SK-N-SH treated with all-trans-retinoic acid at 6 μM for 48 hours (cell line): ENCODE results near the gene SHANK1.
A peak's percentile ranks its signal among the peaks of the same experiment; 100 is the strongest.
"Not testable (repeated sequence)": the region's sequence is repeated elsewhere in the genome, so short reads cannot be mapped to it uniquely, and the experiment has no call there.

ENCODE experiments used
- ATAC-seq: fragments of 200-7000 bp; cut with Tn5 transposase; 3 replicates; pipeline ENCODE4 v1.9.1; 2020; ENCODE audit warnings: mild to moderate bottlenecking, moderate library complexity
- ARNTL ChIP-seq: fragments of 450-650 bp; formaldehyde crosslinking; IDR thresholded peaks from 2 replicates; pipeline ENCODE4 v1.5.0; 2020; ENCODE audit warnings: low read depth, mild to moderate bottlenecking, moderate library complexity, borderline replicate concordance
- BACH2 ChIP-seq: fragments of 250-450 bp; sonication (Bioruptor Pico); IDR thresholded peaks from 2 replicates; pipeline ENCODE4 v1.9.0; 2021; ENCODE audit warnings: mild to moderate bottlenecking, borderline replicate concordance
- ESRRG ChIP-seq: fragments of 250-450 bp; sonication (Bioruptor Pico); IDR thresholded peaks from 2 replicates; pipeline ENCODE4 v1.6.1; 2021; ENCODE audit warnings: mild to moderate bottlenecking
- GLIS3 ChIP-seq: fragments of 250-450 bp; sonication (Bioruptor Pico); IDR thresholded peaks from 2 replicates; pipeline ENCODE4 v1.5.0; 2020; ENCODE audit warnings: mild to moderate bottlenecking, moderate library complexity
- ISL1 ChIP-seq: fragments of 250-450 bp; sonication (Bioruptor Pico); IDR thresholded peaks from 2 replicates; pipeline ENCODE4 v2.1.2; 2022; ENCODE audit warnings: mild to moderate bottlenecking, moderate library complexity
- OSR1 ChIP-seq: fragments of 250-450 bp; sonication (Bioruptor Pico); IDR thresholded peaks from 2 replicates; pipeline ENCODE4 v1.8.0; 2022; ENCODE audit warnings: moderate library complexity, mild to moderate bottlenecking, inconsistent platforms
- PPARA ChIP-seq: fragments of 250-450 bp; sonication (Bioruptor Pico); IDR thresholded peaks from 2 replicates; pipeline ENCODE4 v1.5.0; 2020; ENCODE audit warnings: mild to moderate bottlenecking, borderline replicate concordance
- SNAI2 ChIP-seq: fragments of 250-450 bp; sonication (Bioruptor Pico); IDR thresholded peaks from 2 replicates; pipeline ENCODE4 v1.5.0; 2020; ENCODE audit warnings: mild to moderate bottlenecking, moderate library complexity
- TCF4 ChIP-seq: fragments of 250-450 bp; sonication (Bioruptor Pico); IDR thresholded peaks from 2 replicates; pipeline ENCODE4 v1.8.0; 2021; ENCODE audit warnings: mild to moderate bottlenecking, moderate library complexity, borderline replicate concordance
- TOX ChIP-seq: fragments of 250-450 bp; sonication (Bioruptor Pico); IDR thresholded peaks from 2 replicates; pipeline ENCODE4 v1.8.0; 2021; ENCODE audit warnings: mild to moderate bottlenecking, moderate library complexity, borderline replicate concordance
- ZC3H10 ChIP-seq: fragments of 250-450 bp; sonication (Bioruptor Pico); IDR thresholded peaks from 2 replicates; pipeline ENCODE4 v1.5.1; 2021; ENCODE audit warnings: mild to moderate bottlenecking, moderate library complexity
- ZFP3 ChIP-seq: fragments of 250-450 bp; sonication (Bioruptor Pico); IDR thresholded peaks from 2 replicates; pipeline ENCODE4 v1.5.0; 2020; ENCODE audit warnings: mild to moderate bottlenecking, moderate library complexity
- ZFP30 ChIP-seq: fragments of 450-650 bp; formaldehyde crosslinking; IDR thresholded peaks from 2 replicates; pipeline ENCODE4 v1.5.0; 2022; ENCODE audit warnings: mild to moderate bottlenecking, moderate library complexity
- ZNF565 ChIP-seq: fragments of 450-650 bp; formaldehyde crosslinking; conservative IDR thresholded peaks from 2 replicates; pipeline ENCODE4 v1.5.0; 2020; ENCODE audit warnings: low read depth, mild to moderate bottlenecking, moderate library complexity
- ZNF70 ChIP-seq: fragments of 450-650 bp; formaldehyde crosslinking; IDR thresholded peaks from 2 replicates; pipeline ENCODE4 v1.5.0; 2020; ENCODE audit warnings: mild to moderate bottlenecking, moderate library complexity
- ZNF8 ChIP-seq: fragments of 450-650 bp; formaldehyde crosslinking; IDR thresholded peaks from 2 replicates; pipeline ENCODE4 v1.5.0; 2020; ENCODE audit warnings: mild to moderate bottlenecking, moderate library complexity
- TF ChIP-seq, protein P1 (sequence below): fragments of 250-450 bp; sonication (Bioruptor Pico); IDR thresholded peaks from 2 replicates; pipeline ENCODE4 v1.8.0; 2021; ENCODE audit warnings: low read depth, mild to moderate bottlenecking, moderate library complexity, borderline replicate concordance
- TF ChIP-seq, protein P2 (sequence below): fragments of 250-450 bp; sonication (Bioruptor Pico); IDR thresholded peaks from 2 replicates; pipeline ENCODE4 v1.5.1; 2021; ENCODE audit warnings: mild to moderate bottlenecking, moderate library complexity
- TF ChIP-seq, protein P3 (sequence below): fragments of 250-450 bp; sonication (Bioruptor Pico); IDR thresholded peaks from 2 replicates; pipeline ENCODE4 v1.5.1; 2020; ENCODE audit warnings: low read depth, mild to moderate bottlenecking, moderate library complexity

Gene SHANK1

DNA sequence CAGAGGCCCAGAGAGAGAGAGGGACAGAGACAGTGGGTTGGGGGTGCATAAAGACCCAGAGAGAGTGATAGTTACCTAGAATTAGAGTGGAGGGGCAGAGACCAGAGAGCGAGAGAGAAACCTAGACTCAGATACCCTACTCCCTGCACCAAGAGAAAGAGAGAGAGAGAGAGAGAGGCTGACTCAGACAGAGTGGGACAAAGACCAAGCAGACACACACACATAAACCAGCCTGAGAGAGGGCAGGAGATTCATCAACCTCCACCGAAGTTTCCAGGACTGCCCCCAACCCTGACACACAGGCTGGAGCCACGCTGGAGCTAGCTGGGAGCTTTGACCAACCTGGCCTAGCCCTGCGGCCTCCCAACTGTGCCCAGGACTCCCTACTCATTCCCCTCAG is 92.8 kb downstream of the SHANK1 start (continued):
- TF ChIP-seq, protein P1, sequence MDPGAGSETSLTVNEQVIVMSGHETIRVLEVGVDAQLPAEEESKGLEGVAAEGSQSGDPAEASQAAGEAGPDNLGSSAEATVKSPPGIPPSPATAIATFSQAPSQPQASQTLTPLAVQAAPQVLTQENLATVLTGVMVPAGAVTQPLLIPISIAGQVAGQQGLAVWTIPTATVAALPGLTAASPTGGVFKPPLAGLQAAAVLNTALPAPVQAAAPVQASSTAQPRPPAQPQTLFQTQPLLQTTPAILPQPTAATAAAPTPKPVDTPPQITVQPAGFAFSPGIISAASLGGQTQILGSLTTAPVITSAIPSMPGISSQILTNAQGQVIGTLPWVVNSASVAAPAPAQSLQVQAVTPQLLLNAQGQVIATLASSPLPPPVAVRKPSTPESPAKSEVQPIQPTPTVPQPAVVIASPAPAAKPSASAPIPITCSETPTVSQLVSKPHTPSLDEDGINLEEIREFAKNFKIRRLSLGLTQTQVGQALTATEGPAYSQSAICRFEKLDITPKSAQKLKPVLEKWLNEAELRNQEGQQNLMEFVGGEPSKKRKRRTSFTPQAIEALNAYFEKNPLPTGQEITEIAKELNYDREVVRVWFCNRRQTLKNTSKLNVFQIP (CRISPR knock-in tag): no peak
- TF ChIP-seq BACH2 (CRISPR knock-in tag) (no peak), ARNTL (CRISPR knock-in tag) (no peak), TCF4 (no peak), ZFP3 (CRISPR knock-in tag) (no peak)
- TF ChIP-seq, all 23 proteins: peak for 0

DNA sequence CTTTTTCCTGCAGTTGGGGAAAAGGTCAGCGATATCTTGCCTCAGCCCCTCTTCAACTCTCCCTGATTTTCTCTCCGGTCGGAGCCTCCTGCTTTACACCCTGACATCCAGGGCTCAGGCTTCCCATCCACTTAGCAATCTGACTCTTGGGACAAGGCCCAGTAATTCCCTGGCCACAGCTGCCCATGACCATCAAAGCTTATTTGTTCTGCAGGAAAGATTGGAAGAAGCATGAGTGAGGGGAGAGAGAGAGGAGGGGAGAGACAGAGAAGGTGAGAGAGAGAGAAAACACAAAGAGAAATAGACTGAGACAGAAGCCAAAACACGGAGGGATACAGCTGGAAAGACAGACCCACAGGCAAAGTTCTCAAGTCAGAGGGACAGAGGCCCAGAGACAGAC is 93.6 kb downstream of the SHANK1 start:
- ATAC-seq: no peak
- TF ChIP-seq, protein P1 (CRISPR knock-in tag): no peak
- no peak for TF ChIP-seq OSR1 (CRISPR knock-in tag)
- TF ChIP-seq, protein P2, sequence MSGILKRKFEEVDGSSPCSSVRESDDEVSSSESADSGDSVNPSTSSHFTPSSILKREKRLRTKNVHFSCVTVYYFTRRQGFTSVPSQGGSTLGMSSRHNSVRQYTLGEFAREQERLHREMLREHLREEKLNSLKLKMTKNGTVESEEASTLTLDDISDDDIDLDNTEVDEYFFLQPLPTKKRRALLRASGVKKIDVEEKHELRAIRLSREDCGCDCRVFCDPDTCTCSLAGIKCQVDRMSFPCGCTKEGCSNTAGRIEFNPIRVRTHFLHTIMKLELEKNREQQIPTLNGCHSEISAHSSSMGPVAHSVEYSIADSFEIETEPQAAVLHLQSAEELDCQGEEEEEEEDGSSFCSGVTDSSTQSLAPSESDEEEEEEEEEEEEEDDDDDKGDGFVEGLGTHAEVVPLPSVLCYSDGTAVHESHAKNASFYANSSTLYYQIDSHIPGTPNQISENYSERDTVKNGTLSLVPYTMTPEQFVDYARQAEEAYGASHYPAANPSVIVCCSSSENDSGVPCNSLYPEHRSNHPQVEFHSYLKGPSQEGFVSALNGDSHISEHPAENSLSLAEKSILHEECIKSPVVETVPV: no peak
- TF ChIP-seq, protein P3, sequence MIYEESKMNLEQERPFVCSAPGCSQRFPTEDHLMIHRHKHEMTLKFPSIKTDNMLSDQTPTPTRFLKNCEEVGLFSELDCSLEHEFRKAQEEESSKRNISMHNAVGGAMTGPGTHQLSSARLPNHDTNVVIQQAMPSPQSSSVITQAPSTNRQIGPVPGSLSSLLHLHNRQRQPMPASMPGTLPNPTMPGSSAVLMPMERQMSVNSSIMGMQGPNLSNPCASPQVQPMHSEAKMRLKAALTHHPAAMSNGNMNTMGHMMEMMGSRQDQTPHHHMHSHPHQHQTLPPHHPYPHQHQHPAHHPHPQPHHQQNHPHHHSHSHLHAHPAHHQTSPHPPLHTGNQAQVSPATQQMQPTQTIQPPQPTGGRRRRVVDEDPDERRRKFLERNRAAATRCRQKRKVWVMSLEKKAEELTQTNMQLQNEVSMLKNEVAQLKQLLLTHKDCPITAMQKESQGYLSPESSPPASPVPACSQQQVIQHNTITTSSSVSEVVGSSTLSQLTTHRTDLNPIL: no peak
- TF ChIP-seq ESRRG (CRISPR knock-in tag): no peak
- no peak for TF ChIP-seq ZNF8 (CRISPR knock-in tag)
- no peak for TF ChIP-seq ZNF565
- TF ChIP-seq TOX (CRISPR knock-in tag): no peak
- TF ChIP-seq ZNF70 (CRISPR knock-in tag): no peak
- no peak for TF ChIP-seq PPARA (CRISPR knock-in tag)
- no peak for TF ChIP-seq ZC3H10 (CRISPR knock-in tag)
- TF ChIP-seq GLIS3 (CRISPR knock-in tag): no peak

DNA sequence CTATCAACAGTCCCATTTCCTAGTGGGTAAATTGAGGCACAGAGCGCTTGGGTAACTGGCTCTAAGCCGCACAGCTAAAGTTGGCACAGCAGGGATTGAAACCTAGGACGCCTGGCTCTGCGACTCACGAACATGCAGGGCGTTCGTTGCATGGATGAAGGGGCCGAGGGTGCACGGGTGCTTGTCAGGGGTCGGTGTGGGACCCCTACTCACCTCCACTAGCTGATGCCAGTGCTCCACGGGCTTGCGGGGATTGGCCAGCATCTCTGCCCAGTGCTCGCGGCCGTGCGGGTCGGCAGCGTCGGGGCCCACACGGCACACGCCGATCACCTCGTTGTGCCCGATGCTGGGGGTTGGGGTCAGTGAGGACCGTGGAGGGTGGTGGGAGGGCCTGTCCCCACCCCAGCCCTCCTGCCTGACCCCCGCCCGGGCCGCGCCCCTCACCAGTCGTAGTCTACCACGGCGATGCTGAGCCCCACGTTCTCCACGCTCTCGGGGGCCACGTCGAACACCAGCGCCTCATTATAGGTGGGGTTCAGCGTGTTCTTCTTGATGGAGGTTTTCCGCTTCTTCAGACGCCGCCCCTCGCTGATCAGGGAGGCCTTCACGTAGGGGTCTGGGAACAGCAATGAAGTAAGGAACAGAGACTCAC is 94.5 kb downstream of the SHANK1 start:
- no peak for ATAC-seq
- TF ChIP-seq, protein P2: no peak
- no peak for TF ChIP-seq GLIS3 (CRISPR knock-in tag)
- TF ChIP-seq, protein P3: no peak
- TF ChIP-seq ZFP30: no peak
- no peak for TF ChIP-seq ZNF70 (CRISPR knock-in tag)
- no peak for TF ChIP-seq ISL1 (CRISPR knock-in tag)
- TF ChIP-seq ZC3H10 (CRISPR knock-in tag): no peak
- TF ChIP-seq ARNTL (CRISPR knock-in tag): no peak
- no peak for TF ChIP-seq TOX (CRISPR knock-in tag)
- TF ChIP-seq SNAI2 (CRISPR knock-in tag): no peak
- TF ChIP-seq, protein P1 (CRISPR knock-in tag): no peak
- no peak for TF ChIP-seq OSR1 (CRISPR knock-in tag)

DNA sequence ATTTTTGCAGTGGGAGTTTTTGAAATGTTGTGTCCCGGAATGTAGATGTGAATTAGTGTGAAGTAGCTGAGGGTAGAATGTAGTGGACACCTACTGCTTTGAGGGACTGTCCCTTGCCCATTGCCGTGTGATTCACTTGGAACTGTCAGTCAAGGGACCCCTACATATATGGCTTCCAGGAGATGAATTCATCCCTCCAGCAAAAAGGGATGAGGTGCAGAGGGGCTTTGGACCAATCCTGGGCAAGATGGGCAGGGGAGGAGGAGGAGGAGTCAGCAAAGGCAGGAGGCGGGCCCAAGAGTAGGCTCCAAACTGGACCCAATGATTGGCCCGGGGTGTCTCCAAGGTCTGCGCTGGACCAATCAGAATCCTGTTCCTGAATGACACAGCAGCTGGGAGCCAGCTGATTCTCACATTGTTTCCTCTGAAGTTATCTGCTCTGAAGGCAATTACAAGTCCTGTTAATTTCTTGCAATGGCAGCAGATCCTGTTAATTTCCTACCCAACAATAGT is 99.2 kb downstream of the SHANK1 start:
- ATAC-seq: peak; percentile 78

DNA sequence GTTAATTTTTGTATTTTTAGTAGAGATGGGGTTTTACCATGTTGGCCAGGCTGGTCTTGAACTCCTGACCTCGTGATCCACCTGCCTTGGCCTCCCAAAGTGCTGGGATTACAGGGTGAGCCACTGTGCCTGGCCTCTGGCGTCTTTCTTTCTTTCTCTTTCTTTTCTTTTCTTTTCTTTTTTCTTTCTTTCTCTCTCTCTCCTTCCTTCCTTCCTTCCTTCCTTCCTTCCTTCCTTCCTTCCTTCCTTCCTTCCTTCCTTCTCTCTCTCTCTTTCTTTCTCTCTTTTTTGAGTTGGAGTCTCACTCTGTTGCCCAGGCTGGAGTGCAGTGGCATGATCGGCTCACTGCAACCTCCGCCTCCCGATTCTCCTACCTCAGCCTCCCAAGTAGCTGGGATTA is 100.4 kb downstream of the SHANK1 start:
- not testable (repeated sequence) for ATAC-seq

DNA sequence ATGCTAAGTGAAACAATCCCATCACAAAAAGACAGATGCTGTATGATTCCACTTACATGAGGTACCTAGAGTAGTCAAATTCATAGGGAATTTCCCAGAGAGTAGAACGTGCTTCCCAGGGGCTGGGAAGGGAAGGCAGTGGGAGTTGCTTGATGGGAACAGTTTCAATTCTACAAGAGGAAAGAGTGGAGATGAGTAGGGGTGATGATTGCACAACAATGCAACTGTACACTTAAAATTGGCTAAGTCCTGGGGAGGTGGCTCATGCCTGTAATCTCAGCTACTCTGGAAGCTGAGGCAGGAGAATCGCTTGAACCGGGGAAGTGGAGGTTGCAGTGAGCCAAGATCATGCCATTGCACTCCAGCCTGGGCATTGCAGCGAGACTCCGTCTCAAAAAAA is 101.2 kb downstream of the SHANK1 start:
- ATAC-seq: not testable (repeated sequence)

DNA sequence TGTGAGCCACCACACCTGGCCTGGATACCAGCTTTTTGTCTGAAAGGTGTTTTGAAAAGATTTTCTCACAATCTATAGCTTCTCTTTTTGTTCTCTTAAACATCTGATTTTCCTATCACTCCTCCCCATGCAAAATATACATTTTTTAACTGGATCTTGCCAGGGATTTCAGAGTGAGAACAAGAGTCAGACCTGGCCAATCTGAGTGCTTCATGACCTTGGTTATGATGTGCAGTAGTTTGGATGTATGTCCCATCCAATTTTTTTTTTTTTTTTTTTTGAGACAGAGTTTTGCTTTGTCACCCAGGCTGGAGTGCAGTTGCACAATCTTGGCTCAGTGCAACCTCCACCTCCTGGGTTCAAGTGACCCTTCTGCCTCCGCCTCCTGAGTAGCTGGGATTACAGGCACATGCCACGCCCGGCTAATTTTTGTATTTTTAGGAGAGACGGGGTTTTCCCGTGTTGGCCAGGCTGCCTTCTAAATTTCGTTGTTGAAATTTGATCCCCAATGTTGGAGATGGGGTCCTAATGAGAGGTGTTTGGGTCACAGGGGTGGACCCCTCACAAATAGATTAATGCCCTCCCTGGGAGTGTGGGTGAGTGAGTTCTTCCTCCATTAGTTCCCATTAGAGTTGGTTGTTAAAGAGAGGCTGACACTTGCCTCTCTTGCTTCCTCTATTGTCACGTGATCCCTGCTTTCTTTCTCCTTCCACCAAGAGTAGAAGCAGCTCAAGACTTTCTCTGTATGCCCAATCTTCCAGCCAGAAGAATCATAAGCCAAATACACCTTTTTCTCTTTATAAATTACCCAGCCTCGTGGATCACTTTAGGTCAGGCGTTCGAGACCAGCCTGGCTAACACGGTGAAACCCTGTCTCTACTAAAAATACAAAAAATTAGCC is 106.8 kb downstream of the SHANK1 start:
- ATAC-seq: not testable (repeated sequence)
